GM18505 (cell line): Measurements from ENCODE around the gene MMP13.

Experiments used
- ATAC-seq: cut with Tn5 transposase; IDR thresholded peaks from one replicate; pipeline ENCODE4 v1.9.1; 2021; ENCODE audit not compliant: unreplicated experiment
- POLR2A ChIP-seq: IDR thresholded peaks from 4 replicates; pipeline ENCODE4 v1.6.1; 2011; ENCODE audit warnings: borderline replicate concordance; ENCODE audit not compliant: insufficient read depth, insufficient read length; ENCODE audit errors: extremely low read depth

Gene MMP13

DNA sequence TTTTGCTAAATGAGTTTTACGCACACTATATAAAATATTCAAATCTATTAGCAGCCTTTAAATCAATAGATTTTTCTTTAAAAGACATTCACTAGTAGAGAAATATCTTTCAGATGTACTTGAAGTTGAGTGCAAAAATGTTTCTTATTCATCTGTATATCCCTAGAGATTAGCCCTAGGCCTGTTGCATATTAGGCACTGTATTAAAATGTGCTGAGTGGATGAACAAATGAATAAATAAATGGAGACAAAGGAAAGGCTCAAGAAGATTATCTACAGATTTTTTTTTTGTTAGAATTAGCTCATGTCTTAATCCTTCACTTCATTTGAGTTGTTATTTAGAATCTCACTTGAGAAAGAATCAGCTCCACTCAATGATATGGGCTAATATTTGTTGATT lies 12.0 kb upstream of the MMP13 start:
- TF ChIP-seq POLR2A, result no peak
- no peak for ATAC-seq

GRCh38 chr11:102966011-102966410 lies 10.5 kb upstream of the MMP13 start:
- ATAC-seq, result no peak
- no peak for TF ChIP-seq POLR2A

- no peak for ATAC-seq
- TF ChIP-seq POLR2A, result no peak
These were observed 9.3 kb upstream of the MMP13 start for GRCh38 chr11:102964867-102965266.

DNA sequence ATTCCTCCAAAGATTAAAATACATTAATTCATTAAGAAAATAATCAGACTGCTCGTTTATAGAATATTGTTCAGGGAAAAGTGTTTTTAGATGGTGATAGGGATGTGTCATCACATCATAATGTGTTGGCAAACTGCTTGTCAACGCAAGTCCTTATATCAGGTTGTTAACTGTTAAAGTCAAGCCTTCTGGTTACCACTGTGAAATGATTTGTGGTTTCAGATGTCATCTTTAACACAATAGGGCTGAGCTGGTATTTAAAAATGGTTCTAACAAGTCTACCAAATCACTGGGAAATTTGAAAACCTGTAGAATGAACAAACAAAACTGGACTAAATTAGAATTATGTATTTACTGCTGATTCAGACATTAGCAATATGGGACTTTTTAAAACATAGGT lies 2.4 kb upstream of the MMP13 start:
- no peak for TF ChIP-seq POLR2A
- ATAC-seq, result no peak

DNA sequence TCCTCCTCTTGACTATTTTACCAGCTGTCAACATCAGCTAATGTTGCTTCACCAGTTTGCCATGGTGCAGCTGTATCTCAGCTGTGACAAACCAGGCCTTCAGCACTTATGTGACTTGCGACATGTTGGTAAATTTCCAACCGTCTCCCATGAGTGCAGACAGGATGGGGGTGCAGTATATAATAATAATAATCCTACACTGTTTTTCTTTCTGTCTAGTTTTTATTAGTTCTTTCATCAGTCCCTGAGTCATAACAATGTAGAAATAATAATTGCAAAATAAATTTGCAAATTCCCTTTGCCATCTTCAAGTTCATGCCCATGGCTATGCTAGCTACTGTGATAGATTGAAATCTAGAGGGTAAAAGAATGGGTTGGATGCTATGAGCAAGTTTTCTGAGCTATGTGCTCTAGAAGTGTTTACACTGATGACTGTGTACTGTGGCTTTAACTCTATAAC lies 4.9 kb downstream of the MMP13 start:
- no peak for ATAC-seq
- no peak for TF ChIP-seq POLR2A

DNA sequence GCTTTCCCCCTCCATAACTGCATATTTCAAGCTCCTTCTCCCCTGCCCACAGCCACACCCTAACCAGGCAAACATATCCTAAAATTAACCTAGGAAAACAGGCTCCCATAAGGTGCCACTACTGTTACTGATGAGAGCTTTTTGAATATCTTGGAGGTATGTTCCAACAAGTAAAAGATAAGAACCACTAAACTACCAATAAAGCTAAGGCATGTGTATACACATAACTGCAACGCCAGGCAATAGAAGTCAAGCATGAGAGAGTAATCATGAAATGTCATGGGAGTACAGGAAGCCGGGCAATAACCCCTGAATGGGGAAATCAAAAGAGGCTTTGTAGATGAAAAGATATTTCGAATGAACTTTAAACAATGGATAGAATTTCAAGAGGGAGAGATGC lies 9.3 kb downstream of the MMP13 start:
- no peak for ATAC-seq
- TF ChIP-seq POLR2A, result no peak

DNA sequence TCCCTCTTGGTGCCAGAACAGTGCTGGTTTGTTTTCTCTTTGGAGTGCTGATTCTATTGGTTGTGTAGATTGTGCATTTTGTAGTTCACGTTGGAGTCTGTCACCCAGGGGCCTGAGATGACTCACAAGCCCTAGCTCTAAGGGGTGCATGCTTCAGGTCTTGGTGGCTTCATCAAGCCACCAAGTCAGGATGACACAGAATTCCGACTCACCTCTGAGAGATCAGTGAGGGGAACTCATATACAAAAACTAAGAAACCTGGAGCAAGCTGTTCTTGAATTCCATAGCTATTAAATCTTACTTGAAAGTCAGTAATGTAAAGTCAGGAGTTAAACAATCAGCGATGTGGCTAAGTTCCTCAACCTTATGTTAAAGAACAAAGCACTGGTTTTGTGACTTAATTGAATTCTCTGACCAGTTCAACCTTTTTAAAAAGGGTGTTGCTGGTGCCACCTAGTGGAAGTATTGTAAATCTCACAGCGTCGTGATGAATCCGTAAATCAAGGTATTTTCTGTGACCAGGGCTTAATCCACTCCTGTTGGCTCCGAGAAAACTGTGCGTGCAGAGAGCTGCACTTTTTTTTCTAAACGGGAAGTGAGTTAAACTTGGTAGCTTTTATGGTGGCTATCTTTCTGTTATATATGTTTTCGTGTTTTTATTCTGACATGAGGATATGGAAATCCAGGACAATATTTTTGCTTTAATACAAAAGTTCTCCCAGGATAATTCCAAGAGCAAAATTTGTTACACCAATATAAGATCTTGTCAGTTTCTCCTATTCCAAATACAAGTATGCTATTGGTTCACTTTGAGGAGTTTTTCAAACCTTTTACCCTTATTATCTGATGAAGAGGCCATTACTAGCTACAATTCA lies 14.6 kb downstream of the MMP13 start:
- peak; percentile 75 for ATAC-seq

DNA sequence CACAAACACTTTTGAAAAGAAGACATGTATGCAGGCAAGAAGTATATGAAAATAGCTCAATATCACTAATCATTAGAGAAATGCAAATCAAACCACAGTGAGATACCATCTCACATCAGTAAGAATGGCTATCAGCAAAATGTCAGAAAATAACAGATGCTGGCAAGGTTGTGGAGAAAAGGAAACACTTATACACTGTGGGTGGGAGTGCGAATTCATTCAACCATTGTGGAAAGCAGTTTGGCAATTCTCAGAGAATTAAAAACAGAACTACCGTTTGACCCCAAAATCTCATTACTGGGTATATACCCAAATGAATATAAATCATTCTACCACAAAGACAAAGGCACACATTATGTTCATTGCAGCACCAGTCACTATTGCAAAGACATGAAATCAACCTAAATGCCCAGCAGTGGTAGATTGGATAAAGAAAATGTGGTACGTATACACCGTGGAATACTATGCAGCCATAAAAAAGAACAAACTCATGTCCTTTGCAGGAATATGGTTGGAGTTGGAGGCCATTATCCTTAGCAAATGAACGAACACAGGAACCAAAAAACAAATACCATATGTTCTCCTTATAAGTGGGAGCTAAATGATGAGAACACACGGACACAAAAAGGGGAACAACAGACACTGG lies 18.5 kb downstream of the MMP13 start:
- TF ChIP-seq POLR2A, result no peak
- ATAC-seq, result no peak

More for the DNA sequence above, 14.6 kb downstream of the MMP13 start:
- no peak for TF ChIP-seq POLR2A

- no peak for ATAC-seq
- TF ChIP-seq POLR2A, result no peak
These were observed 20.0 kb downstream of the MMP13 start for GRCh38 chr11:102935514-102935913.

GRCh38 chr11:102934735-102935134 lies 20.8 kb downstream of the MMP13 start:
- no peak for ATAC-seq
- no peak for TF ChIP-seq POLR2A

DNA sequence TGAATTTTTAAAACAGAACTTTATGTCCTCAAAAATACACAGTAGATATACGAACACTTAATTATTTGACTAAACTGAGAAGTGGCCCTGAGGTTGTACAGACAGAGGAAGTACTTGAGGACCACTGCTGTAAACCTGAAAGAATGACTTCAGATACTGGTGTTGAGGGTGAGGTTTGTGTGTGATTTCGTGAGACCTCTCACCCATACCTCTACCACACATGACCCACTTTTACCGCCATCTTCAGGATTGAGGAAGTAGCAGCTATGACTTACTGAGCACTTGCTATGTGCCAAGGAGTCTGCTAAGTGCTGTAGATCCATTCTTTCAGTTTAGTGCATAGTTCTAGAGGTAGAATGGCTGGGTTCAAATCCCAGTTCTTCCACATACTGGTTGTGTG lies 21.9 kb downstream of the MMP13 start:
- TF ChIP-seq POLR2A, result no peak
- ATAC-seq, result peak; percentile 68

DNA sequence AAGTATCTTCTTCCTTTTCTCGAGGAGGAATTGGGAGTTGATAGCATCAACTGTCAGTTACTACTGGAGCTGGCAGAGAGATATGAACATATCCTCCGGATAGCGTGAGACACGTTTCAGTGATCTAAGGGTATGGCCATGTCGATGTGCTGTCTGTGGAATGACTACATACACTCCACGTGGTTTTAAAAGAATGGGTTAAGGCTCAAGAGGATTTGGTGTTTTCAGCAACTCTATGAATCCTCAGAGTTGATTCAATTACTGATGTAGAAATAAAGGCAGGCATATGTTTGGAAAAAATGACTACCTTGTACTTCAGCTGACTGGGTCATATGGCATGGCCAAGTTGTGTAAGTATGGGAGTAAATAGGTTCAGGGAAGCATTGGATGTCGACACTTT lies 22.9 kb downstream of the MMP13 start:
- no peak for TF ChIP-seq POLR2A
- no peak for ATAC-seq

GRCh38 chr11:102930451-102930850 lies 25.1 kb downstream of the MMP13 start:
- no peak for TF ChIP-seq POLR2A
- ATAC-seq, result no peak

DNA sequence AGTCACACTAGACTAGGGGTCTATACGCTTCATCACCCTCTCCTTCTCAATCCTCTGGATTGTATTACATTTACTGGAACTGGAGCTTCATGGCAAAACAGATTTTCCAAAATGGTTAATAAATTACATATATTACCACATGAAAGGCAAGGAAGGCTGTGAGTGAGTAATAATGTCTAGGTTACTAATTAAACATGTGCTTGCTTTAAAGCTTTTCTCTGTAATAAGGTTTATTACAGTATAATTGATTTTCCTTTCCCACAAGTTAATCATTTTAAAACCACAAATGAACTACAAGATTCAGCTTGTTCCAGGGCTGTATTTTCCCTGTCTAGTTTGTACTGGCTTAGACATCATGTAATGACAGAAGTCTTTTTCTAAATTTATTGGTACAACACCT lies 25.6 kb downstream of the MMP13 start:
- TF ChIP-seq POLR2A, result no peak
- ATAC-seq, result no peak
